Upper lobe of left lung (tissue), 4 donors: ENCODE measurements around the gene TSPEAR.

Experiments
- POLR2A ChIP-seq, 4 donors: fragments of 450-650 bp; IDR thresholded peaks; one replicate each; pipeline ENCODE4 v1.5.1; 2016 to 2017; ENCODE audit warnings: antibody characterized with exemption in 4 of 4, mild to moderate bottlenecking in 2 of 4
- TF ChIP-seq, protein P1 (sequence below), 6 experiments: fragments of 450-650 bp in 4 of 6; fragments of 200-600 bp in 2 of 6; sonication (generic) in 2 of 6; IDR thresholded peaks; one replicate each; pipeline ENCODE4 v1.5.1; 2016 to 2019; ENCODE audit warnings: antibody characterized with exemption in 6 of 6

DNA sequence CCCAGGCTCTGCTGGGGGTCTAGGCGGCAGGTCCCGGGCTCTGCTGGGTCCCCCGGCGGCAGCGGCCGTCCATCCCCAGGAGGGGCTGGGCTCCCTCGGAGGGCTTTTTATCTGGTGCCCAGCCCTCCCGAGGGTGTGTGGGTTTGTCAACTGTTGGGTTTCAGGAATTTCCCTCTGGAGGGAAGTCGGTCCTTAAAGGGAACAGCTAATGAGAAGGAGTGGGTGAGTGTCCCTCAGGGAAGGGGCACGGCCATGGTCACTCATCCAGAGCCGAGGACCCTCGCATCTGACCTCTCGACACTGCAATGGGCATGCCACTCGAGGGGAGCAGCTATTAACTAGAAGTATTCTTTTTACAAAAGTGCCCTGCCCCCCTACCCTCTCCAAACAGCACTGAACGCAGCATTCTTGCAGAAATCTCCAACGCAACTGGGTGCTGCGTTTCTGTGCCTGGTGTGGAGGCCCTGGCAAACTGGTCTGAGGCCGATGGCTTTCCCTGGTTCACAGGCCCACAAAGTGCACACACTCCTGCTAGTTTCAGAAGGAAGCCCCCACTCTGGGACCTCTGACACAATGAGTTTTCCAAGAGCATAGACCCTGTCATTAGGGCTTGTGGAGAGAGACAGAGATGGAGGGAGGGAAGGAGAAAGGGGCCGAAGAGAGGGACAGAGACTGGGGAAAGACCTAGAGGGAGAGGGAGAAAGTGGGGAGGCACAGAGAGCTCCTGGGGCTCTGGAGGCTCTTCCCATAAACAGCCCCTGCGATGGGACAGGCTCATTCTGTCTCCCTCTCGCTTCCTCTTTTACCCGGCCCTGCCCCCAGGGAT is 1.0 kb upstream of the TSPEAR start:
- TF ChIP-seq, protein P1, sequence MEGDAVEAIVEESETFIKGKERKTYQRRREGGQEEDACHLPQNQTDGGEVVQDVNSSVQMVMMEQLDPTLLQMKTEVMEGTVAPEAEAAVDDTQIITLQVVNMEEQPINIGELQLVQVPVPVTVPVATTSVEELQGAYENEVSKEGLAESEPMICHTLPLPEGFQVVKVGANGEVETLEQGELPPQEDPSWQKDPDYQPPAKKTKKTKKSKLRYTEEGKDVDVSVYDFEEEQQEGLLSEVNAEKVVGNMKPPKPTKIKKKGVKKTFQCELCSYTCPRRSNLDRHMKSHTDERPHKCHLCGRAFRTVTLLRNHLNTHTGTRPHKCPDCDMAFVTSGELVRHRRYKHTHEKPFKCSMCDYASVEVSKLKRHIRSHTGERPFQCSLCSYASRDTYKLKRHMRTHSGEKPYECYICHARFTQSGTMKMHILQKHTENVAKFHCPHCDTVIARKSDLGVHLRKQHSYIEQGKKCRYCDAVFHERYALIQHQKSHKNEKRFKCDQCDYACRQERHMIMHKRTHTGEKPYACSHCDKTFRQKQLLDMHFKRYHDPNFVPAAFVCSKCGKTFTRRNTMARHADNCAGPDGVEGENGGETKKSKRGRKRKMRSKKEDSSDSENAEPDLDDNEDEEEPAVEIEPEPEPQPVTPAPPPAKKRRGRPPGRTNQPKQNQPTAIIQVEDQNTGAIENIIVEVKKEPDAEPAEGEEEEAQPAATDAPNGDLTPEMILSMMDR (IDR thresholded peaks at IDR 0.05): no peak
- no peak for TF ChIP-seq POLR2A (IDR thresholded peaks at IDR 0.05)
